ENCODE measurements around the gene SLC1A2. TPM values are rescaled to one million over a fixed set of nuclear protein-coding genes. Genes with fewer than 3 reads are reported as not detected.

The SLC1A2 gene
- total RNA-seq, 1 experiment from 2014 or later: 0.25 TPM

DNA sequence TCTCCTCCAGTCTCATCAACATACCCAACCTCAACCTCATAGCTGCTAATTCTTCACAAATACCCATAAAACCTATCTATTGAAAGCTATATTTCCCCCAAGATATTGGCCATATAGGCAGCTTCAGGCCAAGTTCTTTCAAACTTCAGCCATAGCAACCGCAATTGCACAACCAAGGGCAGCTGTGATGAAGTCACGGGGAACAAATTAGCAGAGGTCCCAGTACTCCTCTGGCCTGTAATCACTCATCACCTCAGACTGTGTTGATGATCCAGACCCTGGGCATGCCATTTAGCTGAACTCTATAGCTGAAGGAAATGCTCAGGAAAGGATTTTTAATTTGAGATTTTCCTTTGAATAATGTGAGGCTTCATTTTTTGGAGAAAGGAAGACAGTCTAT is 84.1 kb downstream of the SLC1A2 start:
- Histone ChIP-seq H2AFZ (ENCODE audit: low read depth, low read length, poor library complexity, severe bottlenecking) (no peak overlapping the region), H3K4me1 (ENCODE audit: control insufficient read depth in 1 of 2, insufficient read depth in 2 of 2, low read length in 2 of 2) (peaks cover 8 to 27% of the 10 kb centered on the region in 2 experiments; a peak in 3 of 4 replicates), H3K9me2 (ENCODE audit: insufficient read depth) (no peaks in the 10 kb centered on the region), H3K4me2 (ENCODE audit: low read length) (no peak overlapping the region), H3K9ac (ENCODE audit: low read length) (no peak overlapping the region), H3K27ac (ENCODE audit: low read depth, low read length) (no peak overlapping the region), H4K20me1 (ENCODE audit: insufficient read depth) (no peaks in the 10 kb centered on the region), H3K4me3 (replicated peaks in 1 of 2; ENCODE audit: low read depth in 1 of 2, low read length in 2 of 2) (no peak overlapping the region), H3K36me3 (ENCODE audit: control insufficient read depth in 1 of 2, insufficient read depth in 2 of 2, low read length in 2 of 2) (no peaks in the 10 kb centered on the region), H3K27me3 (ENCODE audit: insufficient read depth, low read length) (no peaks in the 10 kb centered on the region), H3K9me3 (ENCODE audit: control insufficient read depth in 1 of 2, insufficient read depth in 1 of 2, low read depth in 1 of 2, low read length in 2 of 2) (no peaks in the 10 kb centered on the region), H3K79me2 (ENCODE audit: insufficient read depth, low read length) (no peaks in the 10 kb centered on the region)
- POLR2A ChIA-PET: no interaction called here
- no peak for TF ChIP-seq TCF7L2 (IDR thresholded peaks at IDR 0.05; ENCODE audit: borderline replicate concordance, extremely low read depth, insufficient read depth, insufficient read length)
- TF ChIP-seq, protein P1, sequence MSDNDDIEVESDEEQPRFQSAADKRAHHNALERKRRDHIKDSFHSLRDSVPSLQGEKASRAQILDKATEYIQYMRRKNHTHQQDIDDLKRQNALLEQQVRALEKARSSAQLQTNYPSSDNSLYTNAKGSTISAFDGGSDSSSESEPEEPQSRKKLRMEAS (IDR thresholded peaks at IDR 0.05): no peak
- TF ChIP-seq, protein P2, sequence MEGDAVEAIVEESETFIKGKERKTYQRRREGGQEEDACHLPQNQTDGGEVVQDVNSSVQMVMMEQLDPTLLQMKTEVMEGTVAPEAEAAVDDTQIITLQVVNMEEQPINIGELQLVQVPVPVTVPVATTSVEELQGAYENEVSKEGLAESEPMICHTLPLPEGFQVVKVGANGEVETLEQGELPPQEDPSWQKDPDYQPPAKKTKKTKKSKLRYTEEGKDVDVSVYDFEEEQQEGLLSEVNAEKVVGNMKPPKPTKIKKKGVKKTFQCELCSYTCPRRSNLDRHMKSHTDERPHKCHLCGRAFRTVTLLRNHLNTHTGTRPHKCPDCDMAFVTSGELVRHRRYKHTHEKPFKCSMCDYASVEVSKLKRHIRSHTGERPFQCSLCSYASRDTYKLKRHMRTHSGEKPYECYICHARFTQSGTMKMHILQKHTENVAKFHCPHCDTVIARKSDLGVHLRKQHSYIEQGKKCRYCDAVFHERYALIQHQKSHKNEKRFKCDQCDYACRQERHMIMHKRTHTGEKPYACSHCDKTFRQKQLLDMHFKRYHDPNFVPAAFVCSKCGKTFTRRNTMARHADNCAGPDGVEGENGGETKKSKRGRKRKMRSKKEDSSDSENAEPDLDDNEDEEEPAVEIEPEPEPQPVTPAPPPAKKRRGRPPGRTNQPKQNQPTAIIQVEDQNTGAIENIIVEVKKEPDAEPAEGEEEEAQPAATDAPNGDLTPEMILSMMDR (IDR thresholded peaks at IDR 0.05 in 2 of 3, conservative IDR thresholded peaks at IDR 0.05 in 1 of 3; ENCODE audit: borderline replicate concordance in 1 of 3, insufficient read depth in 1 of 3, low read depth in 2 of 3, low read length in 2 of 3): no peak
- TF ChIP-seq JUND (IDR thresholded peaks at IDR 0.05): no peak
- TF ChIP-seq POLR2A (IDR thresholded peaks at IDR 0.05; ENCODE audit: borderline replicate concordance, extremely low read depth, insufficient read depth, insufficient read length): no peak
- TF ChIP-seq SRF (IDR thresholded peaks at IDR 0.05; ENCODE audit: low read depth): no peak
- no peak for TF ChIP-seq ZFX (IDR thresholded peaks at IDR 0.05)
- TF ChIP-seq POLR2AphosphoS5 (IDR thresholded peaks at IDR 0.05; ENCODE audit: low read depth, low read length): no peak
- no peak for TF ChIP-seq RAD21 (IDR thresholded peaks at IDR 0.05; ENCODE audit: low read depth)
- TF ChIP-seq ELF1 (IDR thresholded peaks at IDR 0.05; ENCODE audit: borderline replicate concordance, low read depth): no peak
- TF ChIP-seq CBX3 (IDR thresholded peaks at IDR 0.05; ENCODE audit: low read depth): no peak
- TF ChIP-seq, protein P3, sequence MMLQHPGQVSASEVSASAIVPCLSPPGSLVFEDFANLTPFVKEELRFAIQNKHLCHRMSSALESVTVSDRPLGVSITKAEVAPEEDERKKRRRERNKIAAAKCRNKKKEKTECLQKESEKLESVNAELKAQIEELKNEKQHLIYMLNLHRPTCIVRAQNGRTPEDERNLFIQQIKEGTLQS (IDR thresholded peaks at IDR 0.05): no peak
- no peak for TF ChIP-seq YY1 (IDR thresholded peaks at IDR 0.05; ENCODE audit: extremely low read depth, insufficient replicate concordance, low read depth, low read length)
- TF ChIP-seq FOSL1 (IDR thresholded peaks at IDR 0.05; ENCODE audit: low read depth): no peak
- TF ChIP-seq, protein P4, sequence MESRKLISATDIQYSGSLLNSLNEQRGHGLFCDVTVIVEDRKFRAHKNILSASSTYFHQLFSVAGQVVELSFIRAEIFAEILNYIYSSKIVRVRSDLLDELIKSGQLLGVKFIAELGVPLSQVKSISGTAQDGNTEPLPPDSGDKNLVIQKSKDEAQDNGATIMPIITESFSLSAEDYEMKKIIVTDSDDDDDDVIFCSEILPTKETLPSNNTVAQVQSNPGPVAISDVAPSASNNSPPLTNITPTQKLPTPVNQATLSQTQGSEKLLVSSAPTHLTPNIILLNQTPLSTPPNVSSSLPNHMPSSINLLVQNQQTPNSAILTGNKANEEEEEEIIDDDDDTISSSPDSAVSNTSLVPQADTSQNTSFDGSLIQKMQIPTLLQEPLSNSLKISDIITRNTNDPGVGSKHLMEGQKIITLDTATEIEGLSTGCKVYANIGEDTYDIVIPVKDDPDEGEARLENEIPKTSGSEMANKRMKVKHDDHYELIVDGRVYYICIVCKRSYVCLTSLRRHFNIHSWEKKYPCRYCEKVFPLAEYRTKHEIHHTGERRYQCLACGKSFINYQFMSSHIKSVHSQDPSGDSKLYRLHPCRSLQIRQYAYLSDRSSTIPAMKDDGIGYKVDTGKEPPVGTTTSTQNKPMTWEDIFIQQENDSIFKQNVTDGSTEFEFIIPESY (IDR thresholded peaks at IDR 0.05; ENCODE audit: extremely low read depth, insufficient replicate concordance, low read length): no peak
- TF ChIP-seq EGR1 (IDR thresholded peaks at IDR 0.05; ENCODE audit: low read depth): no peak
- no peak for TF ChIP-seq SP1 (IDR thresholded peaks at IDR 0.05; ENCODE audit: low read depth)
- TF ChIP-seq EZH2phosphoT487 (IDR thresholded peaks at IDR 0.05; ENCODE audit: borderline replicate concordance): no peak
- no peak for TF ChIP-seq ZNF274 (IDR thresholded peaks at IDR 0.05; ENCODE audit: low read depth, low read length)
- RAD21 ChIA-PET (ENCODE audit: low non-redundant PET in 1 of 2, low total read pairs in 2 of 2, uncharacterized antibody in 2 of 2, unreplicated experiment in 2 of 2): interaction anchor here in 1 of 2 experiments (1.2 kb wide), 1 partner anchor 326 kb away, joined by 3 read pairs; no protein-coding TSS in a partner anchor
- ATAC-seq (no peak), DNase-seq (ENCODE audit: low read depth, low spot score) (no peak)
- intact Hi-C loops (cut with micrococcal nuclease): no loop called here
- no TSS peak for BruUV-seq (replicated peaks)
- CTCF ChIA-PET: no interaction called here

All from HCT116 (cell line).